ENCODE measurements around the gene PTPN22.

DNA sequence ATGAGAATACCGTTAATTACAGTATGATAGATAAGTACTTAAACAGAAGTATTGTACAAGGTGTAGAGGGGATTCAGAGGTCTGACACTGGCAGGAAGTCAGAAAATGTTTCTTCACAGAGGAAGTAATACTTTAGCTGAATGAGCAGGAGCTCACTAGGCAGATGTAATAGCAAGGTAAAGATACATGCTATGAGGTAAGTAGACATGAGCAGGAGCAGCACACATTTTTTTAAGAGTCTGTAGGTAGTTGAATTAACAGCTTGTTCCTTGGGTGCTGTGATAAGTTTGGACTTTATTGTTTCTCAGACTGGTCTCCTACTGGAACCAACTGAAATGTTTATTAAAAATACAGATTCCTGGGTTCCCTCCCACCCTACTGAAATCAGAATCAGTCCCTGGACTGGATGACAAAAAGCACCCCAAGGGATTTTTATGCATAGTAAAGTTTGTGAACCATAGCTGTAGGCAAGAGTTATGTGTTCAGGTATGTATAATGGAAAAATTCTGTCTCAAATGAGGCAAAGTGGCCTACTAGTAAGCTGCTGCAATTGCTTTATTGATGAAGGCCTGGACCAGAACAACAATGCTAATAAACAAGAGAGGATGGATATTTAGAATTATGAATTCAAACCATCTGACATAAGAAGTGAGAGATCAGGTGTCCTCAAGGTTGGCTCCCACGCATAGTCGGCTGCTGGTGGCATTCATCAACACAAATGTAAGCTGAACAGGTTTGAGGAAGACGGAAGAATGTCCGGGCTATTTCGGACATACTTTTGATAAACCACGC is 32.2 kb upstream of the PTPN22 start:
- TF ChIP-seq CTCF (conservative IDR thresholded peaks at IDR 0.05; ENCODE audit: low read length) (no peak), EZH2phosphoT487 (IDR thresholded peaks at IDR 0.05; ENCODE audit: borderline replicate concordance) (no peak)
